H1 (cell line): ENCODE results near the gene MYO16. TPM values are rescaled to one million over a fixed set of nuclear protein-coding genes. Genes with fewer than 3 reads are reported as not detected.

Experiments
- CHD2 ChIP-seq: IDR thresholded peaks from 2 replicates; pipeline ENCODE4 v1.6.1; 2012; ENCODE audit warnings: low read length, improper control_type of control experiment
- CREB1 ChIP-seq: IDR thresholded peaks from 2 replicates; pipeline ENCODE4 v1.6.1; 2012; ENCODE audit warnings: inconsistent platforms
- EGR1 ChIP-seq: IDR thresholded peaks from 2 replicates; pipeline ENCODE4 v1.6.1; 2011; ENCODE audit warnings: low read depth, low read length, borderline replicate concordance
- GTF2F1 ChIP-seq: IDR thresholded peaks from 2 replicates; pipeline ENCODE4 v1.6.1; 2012; ENCODE audit warnings: low read depth, low read length, improper control_type of control experiment, borderline replicate concordance
- JUND ChIP-seq: IDR thresholded peaks from 2 replicates; pipeline ENCODE4 v1.6.1; 2011; ENCODE audit warnings: mild to moderate bottlenecking, improper control_type of control experiment, low read length
- MAFK ChIP-seq: IDR thresholded peaks from 2 replicates; pipeline ENCODE4 v1.6.1; 2012; ENCODE audit warnings: low read depth, mild to moderate bottlenecking, improper control_type of control experiment, low read length
- SAP30 ChIP-seq: fragments of 300-600 bp; sonication (generic); IDR thresholded peaks from 2 replicates; pipeline ENCODE4 v1.7.1; 2012; ENCODE audit warnings: low read length, moderate library complexity, mild to moderate bottlenecking, inconsistent platforms; ENCODE audit not compliant: insufficient read depth, insufficient replicate concordance
- SP4 ChIP-seq: IDR thresholded peaks from 2 replicates; pipeline ENCODE4 v1.6.1; 2012; ENCODE audit warnings: low read length, inconsistent platforms
- polyA plus RNA-seq, 7 experiments: library from polyadenylated mRNA; depleted of rRNA in 3 of 7; stranded (reverse) in 5 of 7; unstranded in 2 of 7; fragments of >200 nt in 5 of 7; fragments of 200-250 nt in 2 of 7; gene quantifications; 1 replicate in 5 of 7; 2 replicates in 1 of 7; 4 replicates in 1 of 7; pipeline versions ENCODE4 v1.2.1 to v1.2.3, GENCODE V29; 2011 to 2013; ENCODE audit warnings: missing spikeins in 2 of 7, mixed read lengths in 2 of 7
- total RNA-seq: library from RNA; stranded (reverse); fragmentation: NEBNext Ultra II Directional; extraction: Animal tissue kit (Norgen Biotek cat#: 25700); gene quantifications from 2 replicates; pipeline ENCODE4 v1.2.1, GENCODE V29; 2021

Gene MYO16
- total and polyA plus RNA-seq, 2 of the 8 experiments (the other 6 are each of a cell fraction or from before 2014, with no cell fraction given): 0.02 to 0.22 TPM

DNA sequence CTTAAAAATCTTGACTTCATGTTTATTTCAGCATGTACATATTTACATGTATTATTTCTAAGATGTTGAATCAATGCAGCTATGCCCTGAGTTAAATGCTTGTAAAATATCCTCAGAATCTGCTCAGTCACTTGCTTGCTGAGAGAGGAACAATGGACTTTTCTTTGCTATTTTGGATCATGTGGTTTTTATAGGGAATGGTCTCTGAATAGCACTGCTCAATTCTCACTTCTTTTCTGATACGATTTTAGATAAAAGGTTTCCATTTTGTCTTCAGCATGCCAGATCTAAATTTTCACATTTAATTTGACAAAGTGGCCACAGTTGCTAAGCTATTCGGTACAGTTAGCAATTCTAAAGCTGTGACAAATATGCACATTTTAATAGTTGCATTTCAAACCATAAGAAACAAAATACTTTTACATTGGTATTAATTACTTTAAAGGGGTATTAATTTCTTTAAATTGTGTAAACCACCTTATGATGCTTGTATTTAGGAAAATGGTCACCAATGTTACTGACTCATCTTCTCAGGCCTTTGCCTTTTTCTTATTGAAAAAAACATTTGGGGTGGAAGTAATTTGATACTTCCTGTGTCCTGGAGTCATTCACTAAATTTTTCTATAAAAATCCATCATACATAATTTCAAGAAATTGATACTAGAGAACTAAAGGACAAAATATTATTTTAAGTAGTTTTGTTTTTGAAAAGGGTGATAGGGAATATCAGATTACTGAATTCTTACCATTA, 113.5 kb downstream of the MYO16 start (continued):
- TF ChIP-seq SAP30 (no peak), EGR1 (no peak), SP4 (no peak), MAFK (no peak), CREB1 (no peak), JUND (no peak), CHD2 (no peak), GTF2F1 (no peak)
